Epithelial cell of proximal tubule (primary cell): ENCODE results near the gene LSAMP. TPM values are rescaled to one million over a fixed set of nuclear protein-coding genes. Genes with fewer than 3 reads are reported as not detected.

ENCODE experiments used
- DNase-seq: peaks from one replicate; pipeline ENCODE4 v3.0.0-alpha.2; 2011; ENCODE audit warnings: low read depth
- H3K4me3 ChIP-seq: 2 replicates; pipeline ENCODE4 v1.5.1; 2011; ENCODE audit warnings: low read depth, mild to moderate bottlenecking, low read length
- total RNA-seq: library from RNA; depleted of rRNA; stranded (reverse); fragments of >200 nt; gene quantifications from 2 replicates; pipeline ENCODE4 v1.2.3, GENCODE V29; 2015
- TF ChIP-seq, protein P1 (sequence below): conservative IDR thresholded peaks from 2 replicates; pipeline ENCODE4 v1.5.1; 2012; ENCODE audit warnings: low read depth, mild to moderate bottlenecking, low read length

Gene LSAMP
- total RNA-seq, 1 donor from 2014 or later: 5.1 TPM

DNA sequence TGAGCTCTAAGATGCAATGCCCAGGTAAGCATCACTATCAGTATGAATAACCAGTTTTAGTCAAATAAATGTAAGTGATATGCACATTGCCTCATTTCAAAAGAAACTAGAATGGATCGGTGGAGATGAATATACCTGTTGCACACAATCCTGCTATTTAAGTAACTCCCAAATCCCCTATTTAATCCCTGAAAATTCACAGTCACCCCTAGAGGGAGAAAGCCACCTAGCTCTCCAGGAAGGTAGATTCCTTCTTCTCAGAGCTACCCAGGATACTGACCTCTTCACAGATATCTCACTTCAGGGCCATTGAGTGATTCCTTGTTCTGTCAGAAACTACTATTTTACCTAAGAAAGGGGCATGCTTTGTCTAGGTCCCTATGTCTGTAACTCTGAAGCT, 11.7 kb downstream of the LSAMP start:
- TF ChIP-seq, protein P1, sequence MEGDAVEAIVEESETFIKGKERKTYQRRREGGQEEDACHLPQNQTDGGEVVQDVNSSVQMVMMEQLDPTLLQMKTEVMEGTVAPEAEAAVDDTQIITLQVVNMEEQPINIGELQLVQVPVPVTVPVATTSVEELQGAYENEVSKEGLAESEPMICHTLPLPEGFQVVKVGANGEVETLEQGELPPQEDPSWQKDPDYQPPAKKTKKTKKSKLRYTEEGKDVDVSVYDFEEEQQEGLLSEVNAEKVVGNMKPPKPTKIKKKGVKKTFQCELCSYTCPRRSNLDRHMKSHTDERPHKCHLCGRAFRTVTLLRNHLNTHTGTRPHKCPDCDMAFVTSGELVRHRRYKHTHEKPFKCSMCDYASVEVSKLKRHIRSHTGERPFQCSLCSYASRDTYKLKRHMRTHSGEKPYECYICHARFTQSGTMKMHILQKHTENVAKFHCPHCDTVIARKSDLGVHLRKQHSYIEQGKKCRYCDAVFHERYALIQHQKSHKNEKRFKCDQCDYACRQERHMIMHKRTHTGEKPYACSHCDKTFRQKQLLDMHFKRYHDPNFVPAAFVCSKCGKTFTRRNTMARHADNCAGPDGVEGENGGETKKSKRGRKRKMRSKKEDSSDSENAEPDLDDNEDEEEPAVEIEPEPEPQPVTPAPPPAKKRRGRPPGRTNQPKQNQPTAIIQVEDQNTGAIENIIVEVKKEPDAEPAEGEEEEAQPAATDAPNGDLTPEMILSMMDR: no peak
- H3K4me3 ChIP-seq: no peak overlapping the region
- DNase-seq: no peak

DNA sequence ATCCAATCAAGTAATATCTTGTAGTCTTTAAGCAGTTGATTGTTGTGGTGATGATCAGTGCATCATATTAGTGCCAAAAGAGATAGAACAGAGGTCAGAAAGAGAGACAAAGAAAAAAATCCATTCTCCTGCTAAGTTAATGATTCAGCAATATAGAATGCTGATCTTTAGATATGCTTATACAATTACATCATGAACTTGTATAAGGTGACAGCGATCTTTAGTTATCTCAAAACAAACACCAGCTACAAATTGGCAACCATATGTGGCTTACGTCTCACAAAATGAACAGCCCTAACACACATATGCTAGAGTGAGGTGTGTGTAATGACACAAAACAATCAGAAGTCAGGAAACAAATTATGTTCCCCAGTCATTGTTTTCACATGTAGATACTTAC, 12.5 kb downstream of the LSAMP start:
- H3K4me3 ChIP-seq: no peak overlapping the region
- no peak for DNase-seq
- TF ChIP-seq, protein P1: no peak

DNA sequence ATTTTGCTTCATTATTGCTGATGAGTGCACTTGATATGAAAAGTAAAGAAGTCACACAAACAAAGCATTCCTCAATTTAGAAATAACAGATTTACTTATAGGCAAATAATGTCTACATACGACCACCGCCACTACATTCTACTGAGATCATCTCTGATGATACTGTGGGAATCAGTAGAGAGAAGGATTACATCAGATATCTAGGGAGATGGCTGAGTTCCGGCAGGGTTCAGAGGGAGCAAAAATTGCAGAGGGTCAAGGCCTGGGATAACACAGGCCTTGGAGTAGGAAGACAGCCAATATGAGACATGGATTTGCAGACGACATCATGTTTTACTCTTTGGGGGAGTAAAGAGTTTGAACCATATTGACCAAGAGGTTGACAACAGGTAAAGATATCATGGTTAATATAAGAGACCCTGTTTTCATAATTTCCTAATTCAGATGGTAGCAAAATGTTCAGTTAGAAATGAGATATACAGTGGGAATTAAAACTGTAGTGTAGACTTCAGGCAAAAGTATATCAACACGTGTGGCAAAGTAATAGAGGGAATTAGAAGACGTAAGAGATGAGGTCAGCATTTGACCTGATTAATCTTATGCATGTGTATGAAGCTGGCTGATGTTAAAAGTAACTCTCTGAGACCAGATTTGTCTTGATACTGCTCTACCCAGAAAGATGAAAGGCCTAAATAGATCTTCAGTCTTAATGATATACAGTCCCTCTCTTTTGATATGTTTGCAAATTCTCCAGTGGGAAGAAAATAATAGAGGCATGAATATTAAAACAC, 15.6 kb downstream of the LSAMP start:
- DNase-seq: no peak
- TF ChIP-seq, protein P1: no peak
- no peak overlapping the region for H3K4me3 ChIP-seq

DNA sequence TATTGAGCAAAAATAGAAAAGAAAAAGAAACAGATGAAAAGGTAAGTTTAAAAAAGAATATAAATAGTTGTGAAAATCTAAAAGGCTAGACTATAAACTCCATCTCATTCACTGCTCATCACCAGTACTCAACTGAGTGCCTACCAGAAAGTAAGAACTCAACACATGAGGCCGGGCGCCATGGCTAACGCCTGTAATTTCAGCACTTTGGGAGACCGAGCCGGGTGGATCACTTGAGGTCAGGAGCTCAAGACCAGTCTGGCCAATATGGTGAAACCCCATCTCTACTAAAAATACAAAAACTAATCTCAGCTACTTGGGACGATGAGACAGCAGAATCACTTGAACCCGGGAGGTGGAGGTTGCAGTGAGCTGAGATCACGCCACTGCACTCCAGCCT, 19.3 kb downstream of the LSAMP start:
- no peak for DNase-seq
- TF ChIP-seq, protein P1: no peak
- no peak overlapping the region for H3K4me3 ChIP-seq

DNA sequence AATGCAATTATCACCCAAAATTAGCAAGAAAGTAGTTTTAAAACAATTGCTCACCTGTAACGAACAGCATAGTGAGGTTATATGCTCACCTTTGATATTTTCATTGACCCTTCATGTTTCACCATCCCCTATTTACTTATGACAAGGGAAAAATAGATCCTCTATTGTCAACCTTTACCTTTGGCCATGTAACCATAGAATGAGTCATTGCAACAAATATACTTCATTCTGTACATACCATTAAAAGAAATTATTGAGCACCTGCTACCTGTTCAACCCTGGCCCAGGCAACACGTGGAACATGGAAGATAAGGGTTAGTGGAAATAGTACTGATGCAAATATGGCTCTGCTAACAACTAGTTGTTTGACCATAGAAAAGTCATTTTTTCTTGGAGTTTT, 20.2 kb downstream of the LSAMP start:
- DNase-seq: no peak
- TF ChIP-seq, protein P1: no peak

DNA sequence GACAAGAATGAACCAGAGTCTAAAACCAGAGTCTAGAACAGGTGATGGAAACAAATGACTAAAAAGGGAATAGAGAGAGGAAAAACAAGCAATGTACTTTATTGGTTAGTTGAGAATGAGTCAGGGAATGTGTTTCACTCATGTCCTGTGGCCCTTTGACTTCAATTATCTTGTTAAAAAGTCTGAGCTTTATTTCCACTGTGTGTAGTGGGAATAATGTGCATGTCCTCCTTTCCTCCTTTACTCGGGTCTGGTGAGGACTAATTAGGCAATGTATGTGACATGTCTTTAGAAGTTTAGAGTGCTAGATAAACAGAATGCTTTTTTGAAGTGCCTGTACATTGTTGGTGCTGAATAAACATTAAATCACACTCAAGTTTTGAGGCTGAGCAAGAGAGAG, 21.3 kb downstream of the LSAMP start:
- TF ChIP-seq, protein P1: no peak
- H3K4me3 ChIP-seq: no peak overlapping the region
- DNase-seq: no peak

More for the DNA sequence above, 20.2 kb downstream of the LSAMP start:
- H3K4me3 ChIP-seq: no peak overlapping the region

DNA sequence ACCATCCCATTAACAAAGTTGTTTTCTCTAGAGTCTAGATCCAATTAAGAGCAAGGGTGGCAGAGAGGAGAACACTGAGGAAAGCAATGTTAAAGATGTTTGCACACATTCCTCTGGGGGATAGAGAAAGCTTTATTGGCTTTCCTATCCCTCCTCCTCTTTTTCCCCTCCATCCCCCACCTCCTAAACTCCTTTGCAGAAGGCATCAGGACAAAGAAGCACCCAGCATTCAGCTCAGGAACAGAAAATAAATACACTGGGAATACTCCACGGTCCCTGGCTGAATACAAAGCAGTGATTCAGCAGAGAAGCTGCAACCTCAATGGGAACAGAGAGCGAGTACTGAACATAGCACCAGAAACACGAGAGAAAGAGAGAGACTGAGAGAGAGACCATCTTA, 21.9 kb downstream of the LSAMP start:
- DNase-seq: no peak
- TF ChIP-seq, protein P1: no peak

More for the DNA sequence above, 21.9 kb downstream of the LSAMP start:
- no peak overlapping the region for H3K4me3 ChIP-seq
